GM12874 (cell line): ENCODE data around the gene METTL25.

ENCODE experiments used
- CTCF ChIP-seq: IDR thresholded peaks from 2 replicates; pipeline ENCODE4 v1.5.1; 2011; ENCODE audit warnings: low read depth, mild to moderate bottlenecking, control low read depth, low read length, moderate library complexity; ENCODE audit not compliant: insufficient read depth

METTL25 gene

GRCh38 chr12:82440885-82441284 is 82.6 kb downstream of the METTL25 start:
- no peak for TF ChIP-seq CTCF

GRCh38 chr12:82448911-82449578 is 90.7 kb downstream of the METTL25 start:
- TF ChIP-seq CTCF = no peak

- no peak for TF ChIP-seq CTCF
These were observed 98.3 kb downstream of the METTL25 start for GRCh38 chr12:82456633-82457032.

GRCh38 chr12:82458101-82458500 is 99.8 kb downstream of the METTL25 start:
- no peak for TF ChIP-seq CTCF

GRCh38 chr12:82461393-82461792 is 103.1 kb downstream of the METTL25 start:
- TF ChIP-seq CTCF = no peak

GRCh38 chr12:82461836-82462235 is 103.5 kb downstream of the METTL25 start:
- TF ChIP-seq CTCF = no peak

- no peak for TF ChIP-seq CTCF
These were observed 110.2 kb downstream of the METTL25 start for GRCh38 chr12:82468563-82468962.
